Measurements from ENCODE around the gene BIRC2. TPM values are rescaled to one million over a fixed set of nuclear protein-coding genes. Genes with fewer than 3 reads are reported as not detected.

The BIRC2 gene
- total RNA-seq, 1 donor from 2014 or later: 78.1 TPM

- no peak overlapping the region for H3K27ac Mint-ChIP-seq
- no peak overlapping the region for H3K27ac ChIP-seq
- no peak overlapping the region for H3K9ac ChIP-seq
- H3K27me3 ChIP-seq: no peaks in the 10 kb centered on the region
- H3K9me3 Mint-ChIP-seq: no peaks in the 10 kb centered on the region
- peaks cover 12% of the 10 kb centered on the region for H3K4me1 ChIP-seq
- no peak overlapping the region for H3K4me3 Mint-ChIP-seq
- no peaks in the 10 kb centered on the region for H4K20me1 ChIP-seq (ENCODE audit: low read depth)
- H3K4me3 ChIP-seq: no peak overlapping the region
- H3K36me3 ChIP-seq: peaks cover 17% of the 10 kb centered on the region
- peaks cover 25% of the 10 kb centered on the region for H3K79me2 ChIP-seq (ENCODE audit: low read depth)
- H2AFZ ChIP-seq (replicated peaks): no peak overlapping the region
- no peaks in the 10 kb centered on the region for H3K27me3 Mint-ChIP-seq (ENCODE audit: insufficient read depth, low read depth)
- peaks cover 6% of the 10 kb centered on the region for H3K4me1 Mint-ChIP-seq
- H3K36me3 Mint-ChIP-seq: peaks cover 30% of the 10 kb centered on the region
- TF ChIP-seq EZH2phosphoT487 (IDR thresholded peaks at IDR 0.05) (no peak), EZH2 (IDR thresholded peaks at IDR 0.05) (no peak)
- TF ChIP-seq, protein P1, sequence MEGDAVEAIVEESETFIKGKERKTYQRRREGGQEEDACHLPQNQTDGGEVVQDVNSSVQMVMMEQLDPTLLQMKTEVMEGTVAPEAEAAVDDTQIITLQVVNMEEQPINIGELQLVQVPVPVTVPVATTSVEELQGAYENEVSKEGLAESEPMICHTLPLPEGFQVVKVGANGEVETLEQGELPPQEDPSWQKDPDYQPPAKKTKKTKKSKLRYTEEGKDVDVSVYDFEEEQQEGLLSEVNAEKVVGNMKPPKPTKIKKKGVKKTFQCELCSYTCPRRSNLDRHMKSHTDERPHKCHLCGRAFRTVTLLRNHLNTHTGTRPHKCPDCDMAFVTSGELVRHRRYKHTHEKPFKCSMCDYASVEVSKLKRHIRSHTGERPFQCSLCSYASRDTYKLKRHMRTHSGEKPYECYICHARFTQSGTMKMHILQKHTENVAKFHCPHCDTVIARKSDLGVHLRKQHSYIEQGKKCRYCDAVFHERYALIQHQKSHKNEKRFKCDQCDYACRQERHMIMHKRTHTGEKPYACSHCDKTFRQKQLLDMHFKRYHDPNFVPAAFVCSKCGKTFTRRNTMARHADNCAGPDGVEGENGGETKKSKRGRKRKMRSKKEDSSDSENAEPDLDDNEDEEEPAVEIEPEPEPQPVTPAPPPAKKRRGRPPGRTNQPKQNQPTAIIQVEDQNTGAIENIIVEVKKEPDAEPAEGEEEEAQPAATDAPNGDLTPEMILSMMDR (IDR thresholded peaks at IDR 0.05): no peak
- no peaks in the 10 kb centered on the region for H3F3A ChIP-seq (ENCODE audit: low read depth)
- no peak overlapping the region for H3K4me2 ChIP-seq
- no peak for DNase-seq (ENCODE audit: low spot score)
- H3K9me3 ChIP-seq (ENCODE audit: low read depth): no peaks in the 10 kb centered on the region
Observed at GRCh38 chr11:102377891-102378290, 30.9 kb downstream of the BIRC2 start.

- Histone ChIP-seq H3K4me1 (peaks cover 12% of the 10 kb centered on the region), H3K9ac (no peak overlapping the region), H3K4me3 (no peak overlapping the region), H3K4me2 (no peak overlapping the region), H4K20me1 (ENCODE audit: low read depth) (no peaks in the 10 kb centered on the region), H3K9me3 (ENCODE audit: low read depth) (no peaks in the 10 kb centered on the region), H3K79me2 (ENCODE audit: low read depth) (peaks cover 25% of the 10 kb centered on the region), H3F3A (ENCODE audit: low read depth) (no peaks in the 10 kb centered on the region), H3K27me3 (no peaks in the 10 kb centered on the region), H3K27ac (no peak overlapping the region), H2AFZ (replicated peaks) (no peak overlapping the region), H3K36me3 (peaks cover 17% of the 10 kb centered on the region)
- TF ChIP-seq EZH2phosphoT487 (IDR thresholded peaks at IDR 0.05) (no peak), EZH2 (IDR thresholded peaks at IDR 0.05) (no peak)
- TF ChIP-seq, protein P1 (IDR thresholded peaks at IDR 0.05): no peak
- H3K27ac Mint-ChIP-seq: no peak overlapping the region
- no peak for DNase-seq (ENCODE audit: low spot score)
- no peaks in the 10 kb centered on the region for H3K9me3 Mint-ChIP-seq
- H3K4me3 Mint-ChIP-seq: no peak overlapping the region
- peaks cover 6% of the 10 kb centered on the region for H3K4me1 Mint-ChIP-seq
- no peaks in the 10 kb centered on the region for H3K27me3 Mint-ChIP-seq (ENCODE audit: insufficient read depth, low read depth)
- peaks cover 28% of the 10 kb centered on the region for H3K36me3 Mint-ChIP-seq
Observed at GRCh38 chr11:102378818-102379217, 31.8 kb downstream of the BIRC2 start.

DNA sequence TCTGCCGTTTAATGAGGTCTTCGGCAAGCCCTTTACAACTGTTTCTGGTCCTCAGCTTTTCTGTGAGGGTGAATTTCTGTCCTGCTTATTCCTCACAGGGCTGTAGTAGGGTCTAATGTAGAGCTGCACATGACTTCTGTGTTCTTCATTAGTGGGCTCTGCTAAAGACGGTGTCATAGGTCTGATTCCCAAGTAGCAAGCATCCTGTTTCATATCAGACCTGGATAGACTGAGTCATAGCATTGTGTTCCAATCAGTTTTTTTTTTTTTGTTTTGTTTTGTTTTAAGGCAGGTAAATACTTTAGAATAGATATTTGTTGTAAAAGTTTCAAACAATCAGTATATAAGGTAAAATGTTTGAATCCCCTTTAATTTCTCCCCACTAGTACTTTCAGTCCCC lies 35.4 kb downstream of the BIRC2 start:
- Histone ChIP-seq H3K4me3 (no peak overlapping the region), H3K9ac (no peak overlapping the region), H3F3A (ENCODE audit: low read depth) (no peaks in the 10 kb centered on the region), H3K27me3 (no peaks in the 10 kb centered on the region), H3K4me1 (peaks cover 3% of the 10 kb centered on the region), H3K4me2 (no peak overlapping the region), H3K27ac (no peak overlapping the region), H2AFZ (replicated peaks) (no peak overlapping the region), H3K36me3 (peaks cover 14% of the 10 kb centered on the region), H4K20me1 (ENCODE audit: low read depth) (no peaks in the 10 kb centered on the region), H3K9me3 (ENCODE audit: low read depth) (no peaks in the 10 kb centered on the region), H3K79me2 (ENCODE audit: low read depth) (no peaks in the 10 kb centered on the region)
- H3K4me1 Mint-ChIP-seq: peaks cover 4% of the 10 kb centered on the region
- H3K27me3 Mint-ChIP-seq (ENCODE audit: insufficient read depth, low read depth): no peaks in the 10 kb centered on the region
- H3K9me3 Mint-ChIP-seq: no peaks in the 10 kb centered on the region
- no peak for DNase-seq (ENCODE audit: low spot score)
- no peak overlapping the region for H3K27ac Mint-ChIP-seq
- no peak for TF ChIP-seq EZH2 (IDR thresholded peaks at IDR 0.05)
- H3K36me3 Mint-ChIP-seq: peaks cover 27% of the 10 kb centered on the region
- no peak overlapping the region for H3K4me3 Mint-ChIP-seq

GRCh38 chr11:102383839-102384238 lies 36.8 kb downstream of the BIRC2 start:
- Mint-ChIP-seq H3K4me1 (peaks cover 4% of the 10 kb centered on the region), H3K27ac (no peak overlapping the region)

More at GRCh38 chr11:102383839-102384238, 36.8 kb downstream of the BIRC2 start:
- no peaks in the 10 kb centered on the region for H3K27me3 Mint-ChIP-seq (ENCODE audit: insufficient read depth, low read depth)
- no peak overlapping the region for H3K4me3 Mint-ChIP-seq
- Histone ChIP-seq H3K9ac (no peak overlapping the region), H3K36me3 (peaks cover 5% of the 10 kb centered on the region), H3K4me3 (no peak overlapping the region), H2AFZ (replicated peaks) (no peak overlapping the region), H3K27me3 (no peaks in the 10 kb centered on the region), H3K27ac (no peak overlapping the region), H3K4me2 (no peak overlapping the region), H3K9me3 (ENCODE audit: low read depth) (no peaks in the 10 kb centered on the region), H4K20me1 (ENCODE audit: low read depth) (no peaks in the 10 kb centered on the region), H3F3A (ENCODE audit: low read depth) (no peaks in the 10 kb centered on the region), H3K4me1 (peaks cover 3% of the 10 kb centered on the region), H3K79me2 (ENCODE audit: low read depth) (no peaks in the 10 kb centered on the region)
- TF ChIP-seq, protein P1 (IDR thresholded peaks at IDR 0.05): no peak
- TF ChIP-seq EZH2 (IDR thresholded peaks at IDR 0.05): no peak
- TF ChIP-seq EZH2phosphoT487 (IDR thresholded peaks at IDR 0.05): no peak
- no peaks in the 10 kb centered on the region for H3K9me3 Mint-ChIP-seq
- peaks cover 30% of the 10 kb centered on the region for H3K36me3 Mint-ChIP-seq
- DNase-seq (ENCODE audit: low spot score): no peak
